HepG2 (cell line): Measurements from ENCODE around the gene SNHG17. TPM values are rescaled to one million over a fixed set of nuclear protein-coding genes. Genes with fewer than 3 reads are reported as not detected.

Experiments
- ARNT2 ChIP-seq: sonication (generic); formaldehyde crosslinking; IDR thresholded peaks from 2 replicates; pipeline ENCODE4 v1.8.0; 2022; ENCODE audit warnings: mild to moderate bottlenecking, low read depth, missing genetic modification reagents, moderate library complexity
- CEBPG ChIP-seq: IDR thresholded peaks from 2 replicates; pipeline ENCODE4 v1.6.1; 2016
- CTCF ChIP-seq: sonication (generic); formaldehyde crosslinking; IDR thresholded peaks from 2 replicates; pipeline ENCODE4 v1.5.0; 2020; ENCODE audit warnings: mild to moderate bottlenecking, missing genetic modification reagents, moderate library complexity
- DNMT3B ChIP-seq: conservative IDR thresholded peaks from 2 replicates; pipeline ENCODE4 v1.6.1; 2016; ENCODE audit warnings: missing biosample characterization, control low read depth
- HIVEP1 ChIP-seq: sonication (generic); formaldehyde crosslinking; IDR thresholded peaks from 2 replicates; pipeline ENCODE4 v1.4.0; 2020; ENCODE audit warnings: mild to moderate bottlenecking, missing genetic modification reagents
- HMGXB3 ChIP-seq: sonication (generic); formaldehyde crosslinking; IDR thresholded peaks from 2 replicates; pipeline ENCODE4 v1.4.0; 2020; ENCODE audit warnings: missing genetic modification reagents, borderline replicate concordance
- HMGXB4 ChIP-seq, 2 experiments: sonication (generic) in 1 of 2; formaldehyde crosslinking in 1 of 2; IDR thresholded peaks; 2 replicates each; pipeline versions ENCODE4 v1.4.0 to v1.6.1; 2018 to 2020; ENCODE audit warnings: missing genetic modification reagents in 2 of 2, borderline replicate concordance in 1 of 2, low read depth in 1 of 2, mild to moderate bottlenecking in 1 of 2, missing biosample characterization in 1 of 2
- MAFK ChIP-seq, 2 experiments: IDR thresholded peaks in 1 of 2; conservative IDR thresholded peaks in 1 of 2; 2 replicates each; pipeline ENCODE4 v1.6.1; 2011; ENCODE audit warnings: improper control_type of control experiment in 2 of 2, low read length in 2 of 2
- MAX ChIP-seq: IDR thresholded peaks from 2 replicates; pipeline ENCODE4 v1.6.1; 2012; ENCODE audit warnings: inconsistent platforms
- NAIF1 ChIP-seq: sonication (generic); formaldehyde crosslinking; IDR thresholded peaks from 2 replicates; pipeline ENCODE4 v1.5.0; 2020; ENCODE audit warnings: mild to moderate bottlenecking, missing genetic modification reagents, borderline replicate concordance
- RCOR2 ChIP-seq: IDR thresholded peaks from 2 replicates; pipeline ENCODE4 v1.6.1; 2016; ENCODE audit warnings: missing biosample characterization, missing genetic modification reagents
- RNF2 ChIP-seq: fragments of 450-650 bp; conservative IDR thresholded peaks from 2 replicates; pipeline ENCODE4 v1.6.1; 2016; ENCODE audit warnings: low read depth
- SCMH1 ChIP-seq: sonication (generic); formaldehyde crosslinking; IDR thresholded peaks from 2 replicates; pipeline ENCODE4 v1.9.0; 2021; ENCODE audit warnings: missing genetic modification reagents, mild to moderate bottlenecking, borderline replicate concordance
- SRSF1 ChIP-seq: fragments of 200-400 bp; formaldehyde crosslinking; optimal IDR thresholded peaks from 2 replicates; pipeline ENCODE3; 2017; ENCODE audit warnings: mild to moderate bottlenecking, low read depth, low read length, moderate library complexity
- ZNF670 ChIP-seq: sonication (generic); formaldehyde crosslinking; IDR thresholded peaks from 2 replicates; pipeline ENCODE4 v1.8.0; 2022; ENCODE audit warnings: mild to moderate bottlenecking, missing genetic modification reagents, borderline replicate concordance
- ZNF713 ChIP-seq: sonication (generic); formaldehyde crosslinking; IDR thresholded peaks from 2 replicates; pipeline ENCODE4 v1.4.0; 2020; ENCODE audit warnings: mild to moderate bottlenecking, missing genetic modification reagents
- ZNF772 ChIP-seq: sonication (generic); formaldehyde crosslinking; IDR thresholded peaks from 2 replicates; pipeline ENCODE4 v1.5.0; 2020; ENCODE audit warnings: mild to moderate bottlenecking, missing genetic modification reagents
- ZZZ3 ChIP-seq: sonication (generic); formaldehyde crosslinking; IDR thresholded peaks from 2 replicates; pipeline ENCODE4 v1.4.0; 2020; ENCODE audit warnings: missing genetic modification reagents, mild to moderate bottlenecking, borderline replicate concordance
- polyA plus RNA-seq, 8 experiments: library from polyadenylated mRNA; depleted of rRNA in 3 of 8; stranded (reverse) in 7 of 8; unstranded in 1 of 8; fragments of >200 nt; fragmentation: Illumina TruSeq in 4 of 8; extraction: Trizol in 4 of 8; gene quantifications; 2 replicates each; pipeline versions ENCODE4 v1.2.1 to v1.2.3, GENCODE V29; 2011 to 2016; ENCODE audit warnings: low read depth in 4 of 8, missing spikeins in 1 of 8, mixed read lengths in 1 of 8; ENCODE audit not compliant: insufficient read depth in 1 of 8
- total RNA-seq, 5 experiments: library from RNA; depleted of rRNA; stranded (reverse); fragments of >200 nt; fragmentation: Illumina TruSeq; extraction: Trizol; gene quantifications; 2 replicates each; pipeline ENCODE4 v1.2.3, GENCODE V29; 2016; ENCODE audit warnings: low read depth in 1 of 5
- TF ChIP-seq, protein P1 (sequence below): sonication (generic); formaldehyde crosslinking; IDR thresholded peaks from 2 replicates; pipeline ENCODE4 v1.8.0; 2022; ENCODE audit warnings: mild to moderate bottlenecking, missing genetic modification reagents

SNHG17 gene
- total and polyA plus RNA-seq, 2 of the 13 experiments (the other 11 are each of a cell fraction or from before 2014, with no cell fraction given) = 26.2 to 41.2 TPM

- TF ChIP-seq MAX = peak; percentile 75
- peak; percentile 70 for TF ChIP-seq CEBPG (CRISPR knock-in tag)
- no peak for TF ChIP-seq ZNF670 (CRISPR knock-in tag)
- no peak for TF ChIP-seq MAFK (conservative IDR thresholded peaks at IDR 0.05 in 1 of 2, IDR thresholded peaks at IDR 0.05 in 1 of 2; ENCODE audit: low read length in 2 of 2)
- TF ChIP-seq ZZZ3 (CRISPR knock-in tag) = peak; percentile 81; the same call in 1 of the 2 replicates
- TF ChIP-seq ZNF772 (CRISPR knock-in tag) = peak; percentile 97
- TF ChIP-seq, protein P1, sequence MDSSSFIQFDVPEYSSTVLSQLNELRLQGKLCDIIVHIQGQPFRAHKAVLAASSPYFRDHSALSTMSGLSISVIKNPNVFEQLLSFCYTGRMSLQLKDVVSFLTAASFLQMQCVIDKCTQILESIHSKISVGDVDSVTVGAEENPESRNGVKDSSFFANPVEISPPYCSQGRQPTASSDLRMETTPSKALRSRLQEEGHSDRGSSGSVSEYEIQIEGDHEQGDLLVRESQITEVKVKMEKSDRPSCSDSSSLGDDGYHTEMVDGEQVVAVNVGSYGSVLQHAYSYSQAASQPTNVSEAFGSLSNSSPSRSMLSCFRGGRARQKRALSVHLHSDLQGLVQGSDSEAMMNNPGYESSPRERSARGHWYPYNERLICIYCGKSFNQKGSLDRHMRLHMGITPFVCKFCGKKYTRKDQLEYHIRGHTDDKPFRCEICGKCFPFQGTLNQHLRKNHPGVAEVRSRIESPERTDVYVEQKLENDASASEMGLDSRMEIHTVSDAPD (CRISPR knock-in tag) = no peak
- no peak for TF ChIP-seq SRSF1
- TF ChIP-seq ARNT2 (CRISPR knock-in tag) = peak; percentile 87; the same call in 1 of the 2 replicates
- peak; percentile 81 to 97 for TF ChIP-seq HMGXB4 (CRISPR knock-in tag; IDR thresholded peaks at IDR 0.05; ENCODE audit: borderline replicate concordance in 1 of 2, low read depth in 1 of 2)
- peak; percentile 73 for TF ChIP-seq RNF2
- peak; percentile 98 for TF ChIP-seq NAIF1 (CRISPR knock-in tag)
- peak; percentile 87 for TF ChIP-seq HMGXB3
- TF ChIP-seq CTCF (CRISPR knock-in tag) = peak; percentile 96
- TF ChIP-seq HIVEP1 (CRISPR knock-in tag) = no peak
- no peak for TF ChIP-seq SCMH1 (CRISPR knock-in tag)
- 0 out of 2 replicates have a peak, but pooled peaks have one; percentile 25 for TF ChIP-seq ZNF713 (CRISPR knock-in tag)
- peak; percentile 37 for TF ChIP-seq RCOR2
- TF ChIP-seq DNMT3B (CRISPR knock-in tag) = no peak
Measured at GRCh38 chr20:38472513-38473366, 37.6 kb upstream of the SNHG17 start, which contains the start of gene RALGAPB (continued).
